ENCODE results near the gene AHRR.

DNA sequence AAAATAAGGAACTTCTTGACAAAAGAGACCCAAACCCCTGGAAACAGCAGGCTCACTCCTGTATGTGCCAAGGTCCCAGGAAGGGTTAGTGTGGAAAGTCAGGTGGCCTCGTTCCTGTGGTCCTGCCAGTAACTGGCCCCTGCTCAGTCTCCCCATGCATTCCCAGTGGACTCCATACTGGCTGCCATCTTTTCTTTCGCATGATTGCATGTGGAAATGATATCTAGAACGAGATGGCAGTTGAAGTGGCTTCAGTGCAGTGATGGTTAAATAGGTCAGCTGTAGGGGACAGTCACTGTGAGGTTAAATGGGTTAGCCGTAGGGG lies 30.4 kb downstream of the AHRR start:
- TF ChIP-seq, protein P1, sequence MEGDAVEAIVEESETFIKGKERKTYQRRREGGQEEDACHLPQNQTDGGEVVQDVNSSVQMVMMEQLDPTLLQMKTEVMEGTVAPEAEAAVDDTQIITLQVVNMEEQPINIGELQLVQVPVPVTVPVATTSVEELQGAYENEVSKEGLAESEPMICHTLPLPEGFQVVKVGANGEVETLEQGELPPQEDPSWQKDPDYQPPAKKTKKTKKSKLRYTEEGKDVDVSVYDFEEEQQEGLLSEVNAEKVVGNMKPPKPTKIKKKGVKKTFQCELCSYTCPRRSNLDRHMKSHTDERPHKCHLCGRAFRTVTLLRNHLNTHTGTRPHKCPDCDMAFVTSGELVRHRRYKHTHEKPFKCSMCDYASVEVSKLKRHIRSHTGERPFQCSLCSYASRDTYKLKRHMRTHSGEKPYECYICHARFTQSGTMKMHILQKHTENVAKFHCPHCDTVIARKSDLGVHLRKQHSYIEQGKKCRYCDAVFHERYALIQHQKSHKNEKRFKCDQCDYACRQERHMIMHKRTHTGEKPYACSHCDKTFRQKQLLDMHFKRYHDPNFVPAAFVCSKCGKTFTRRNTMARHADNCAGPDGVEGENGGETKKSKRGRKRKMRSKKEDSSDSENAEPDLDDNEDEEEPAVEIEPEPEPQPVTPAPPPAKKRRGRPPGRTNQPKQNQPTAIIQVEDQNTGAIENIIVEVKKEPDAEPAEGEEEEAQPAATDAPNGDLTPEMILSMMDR (IDR thresholded peaks at IDR 0.05): no peak
- no peak for TF ChIP-seq POLR2A (IDR thresholded peaks at IDR 0.05)
